Measurements from ENCODE around the gene PPP2R1B.
A peak's percentile ranks its signal among the peaks of the same experiment; 100 is the strongest.

The PPP2R1B gene

DNA sequence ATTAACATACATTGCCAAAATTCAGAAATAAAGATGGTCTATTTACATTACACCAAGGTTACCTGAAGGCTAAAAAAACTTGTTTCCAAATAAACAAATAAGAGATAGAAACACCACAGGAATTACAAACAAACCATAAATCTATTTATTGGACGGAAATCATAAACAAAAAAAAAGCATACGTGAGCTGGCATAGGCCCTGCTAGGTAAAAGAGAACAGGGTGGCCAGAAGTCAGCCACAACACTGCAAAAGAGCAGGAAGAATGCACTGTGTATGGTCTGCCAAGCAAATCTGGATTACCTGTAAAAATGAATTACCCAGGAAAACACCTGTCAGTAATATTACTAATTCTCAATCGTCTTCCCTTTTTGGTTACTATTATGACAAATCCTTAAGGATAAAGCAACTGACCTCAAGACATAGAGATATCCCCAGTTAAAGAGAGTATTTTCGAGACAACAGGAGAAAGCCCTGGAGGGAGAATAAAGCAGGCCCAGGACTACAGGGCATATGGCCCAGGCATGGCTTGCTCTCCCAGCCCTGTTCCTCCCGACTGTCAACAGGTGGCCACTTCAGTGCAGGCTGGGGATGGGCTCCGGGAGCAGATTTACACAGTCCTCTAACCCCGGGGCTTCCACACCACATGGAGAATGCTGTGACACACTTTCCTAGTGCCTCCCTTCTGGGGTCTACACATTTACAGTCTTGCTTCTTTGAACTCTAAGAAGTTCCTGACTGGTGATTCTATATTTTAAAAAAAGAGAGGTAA is 18.0 kb downstream of the PPP2R1B start:
- DNase-seq (ENCODE audit: low spot score): no peak

DNA sequence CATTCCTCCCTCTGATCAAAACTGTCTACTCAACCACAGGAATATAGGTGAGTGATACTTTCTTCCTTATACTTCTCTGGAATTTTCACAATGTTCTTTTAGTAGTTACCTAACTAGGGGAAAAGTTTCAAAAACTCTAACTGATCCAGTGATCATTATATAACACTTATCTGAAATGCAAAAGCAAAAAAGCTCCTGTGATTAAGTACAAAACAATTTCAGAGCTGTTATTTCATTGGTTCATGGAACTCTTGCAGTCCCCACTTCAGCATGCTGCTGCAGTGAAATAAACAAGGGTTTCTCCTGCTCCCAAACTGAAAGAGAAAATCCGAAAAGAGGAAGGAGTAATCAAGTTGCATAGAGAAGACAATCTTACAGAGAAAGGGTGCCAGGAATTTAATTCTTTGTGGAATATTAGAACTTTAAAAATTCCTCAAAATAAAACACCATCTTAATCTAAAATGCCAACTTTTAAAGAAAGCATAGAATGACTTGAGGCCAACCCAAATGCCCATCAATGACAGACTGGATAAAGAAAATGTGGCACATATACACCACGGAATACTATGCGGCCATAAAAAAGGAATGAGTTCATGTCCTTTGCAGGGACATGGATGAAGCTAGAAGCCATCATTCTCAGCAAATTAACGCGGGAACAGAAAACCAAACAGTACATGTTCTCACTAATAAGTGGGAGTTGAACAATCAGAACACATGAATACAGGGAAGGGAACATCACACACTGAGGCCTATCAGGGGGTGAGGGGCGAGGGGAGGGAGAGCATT is 20.3 kb downstream of the PPP2R1B start:
- no peak for DNase-seq (ENCODE audit: low spot score)

DNA sequence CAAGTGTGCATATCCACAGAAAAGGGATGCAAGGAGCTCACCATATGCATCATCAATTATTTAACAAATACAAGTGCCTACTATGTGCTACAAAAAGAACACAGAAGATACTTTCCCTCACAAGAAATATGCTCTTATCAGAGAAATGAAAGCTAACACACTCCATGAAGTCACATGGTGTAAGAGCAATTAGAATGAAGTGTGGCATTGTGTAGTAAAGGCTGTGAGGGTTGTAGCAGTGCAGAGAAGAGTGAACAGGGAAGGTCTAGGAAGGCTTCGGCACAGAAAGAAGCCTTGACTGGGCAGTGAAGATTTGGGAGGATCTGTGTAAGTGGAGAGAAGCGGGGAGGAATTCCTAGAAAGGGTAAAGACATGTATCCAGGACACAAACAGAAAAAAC is 22.5 kb downstream of the PPP2R1B start:
- no peak for DNase-seq (ENCODE audit: low spot score)

DNA sequence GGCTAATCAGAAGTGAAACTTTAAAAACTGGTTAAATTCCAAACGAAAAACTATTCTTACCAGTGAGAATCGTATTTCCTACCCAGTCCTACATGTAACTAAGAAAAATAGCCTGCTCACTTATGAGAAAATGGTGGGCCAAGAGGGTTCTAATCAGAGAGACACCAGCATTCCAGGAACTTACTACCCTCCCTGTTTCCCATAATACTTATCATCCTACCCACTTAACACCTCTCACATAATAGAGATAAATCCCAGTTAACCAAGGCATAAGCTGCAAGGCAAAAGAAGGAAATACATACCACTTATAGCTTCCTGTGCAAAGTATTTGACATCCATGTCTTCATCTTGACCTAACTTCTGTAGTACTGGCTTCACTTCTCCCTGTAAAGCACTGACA is 24.4 kb downstream of the PPP2R1B start:
- no peak for DNase-seq (ENCODE audit: low spot score)

DNA sequence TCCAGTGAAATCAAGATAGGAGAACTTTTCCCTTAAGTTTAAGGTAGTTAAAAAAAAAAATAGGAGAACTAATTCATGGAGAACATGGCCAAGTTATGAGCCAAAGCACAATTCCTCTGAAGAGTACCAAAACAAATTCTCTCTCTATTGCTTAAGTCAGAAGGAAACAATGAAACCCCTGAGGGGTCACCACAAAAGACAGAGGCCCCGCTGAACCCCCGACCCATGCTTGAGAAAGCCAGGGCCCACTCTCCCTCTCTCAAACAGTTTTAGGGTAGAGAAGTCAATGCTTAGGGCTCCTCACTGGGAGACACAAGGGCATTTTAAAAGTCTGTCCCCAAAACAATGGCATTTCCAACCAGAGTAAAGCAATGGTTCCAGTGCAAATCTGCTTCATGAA is 26.9 kb downstream of the PPP2R1B start:
- no peak for DNase-seq (ENCODE audit: low spot score)

DNA sequence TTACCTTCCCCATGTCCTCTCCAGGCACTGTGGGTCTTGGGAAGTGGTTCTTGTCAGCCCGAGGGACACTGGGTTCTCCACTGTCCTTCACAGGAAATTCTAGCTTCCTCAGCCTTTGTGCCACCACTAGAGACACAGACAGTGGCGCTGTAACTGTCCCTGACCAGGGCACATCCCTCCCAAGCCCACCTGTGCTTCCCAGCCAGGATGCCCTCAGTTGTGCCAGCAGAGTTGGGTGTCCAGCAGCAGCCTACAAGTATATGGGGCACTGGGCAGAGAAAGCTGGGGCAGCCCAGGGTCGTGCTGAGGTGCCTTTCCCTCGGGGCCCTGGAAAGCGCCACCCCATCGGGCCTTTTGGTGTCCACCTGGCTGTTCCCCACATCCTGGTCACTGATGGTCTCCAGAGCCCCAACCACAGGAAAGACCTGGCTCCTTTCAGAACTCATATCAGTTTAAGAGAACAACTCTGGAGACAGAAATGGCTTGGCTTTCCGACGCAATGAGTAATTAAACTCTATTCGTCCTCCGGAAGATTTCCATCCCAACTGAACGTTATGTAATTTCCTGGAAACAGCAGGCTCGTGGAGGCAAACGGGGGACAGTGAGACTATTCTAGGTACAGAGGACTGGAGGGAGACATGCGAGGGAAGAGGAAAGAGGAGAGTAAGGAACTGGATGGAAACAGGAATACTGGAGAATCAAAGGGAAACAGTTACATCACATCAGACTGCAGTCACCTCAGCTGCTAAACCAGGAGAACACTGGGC is 28.6 kb downstream of the PPP2R1B start:
- DNase-seq (ENCODE audit: low spot score): no peak

DNA sequence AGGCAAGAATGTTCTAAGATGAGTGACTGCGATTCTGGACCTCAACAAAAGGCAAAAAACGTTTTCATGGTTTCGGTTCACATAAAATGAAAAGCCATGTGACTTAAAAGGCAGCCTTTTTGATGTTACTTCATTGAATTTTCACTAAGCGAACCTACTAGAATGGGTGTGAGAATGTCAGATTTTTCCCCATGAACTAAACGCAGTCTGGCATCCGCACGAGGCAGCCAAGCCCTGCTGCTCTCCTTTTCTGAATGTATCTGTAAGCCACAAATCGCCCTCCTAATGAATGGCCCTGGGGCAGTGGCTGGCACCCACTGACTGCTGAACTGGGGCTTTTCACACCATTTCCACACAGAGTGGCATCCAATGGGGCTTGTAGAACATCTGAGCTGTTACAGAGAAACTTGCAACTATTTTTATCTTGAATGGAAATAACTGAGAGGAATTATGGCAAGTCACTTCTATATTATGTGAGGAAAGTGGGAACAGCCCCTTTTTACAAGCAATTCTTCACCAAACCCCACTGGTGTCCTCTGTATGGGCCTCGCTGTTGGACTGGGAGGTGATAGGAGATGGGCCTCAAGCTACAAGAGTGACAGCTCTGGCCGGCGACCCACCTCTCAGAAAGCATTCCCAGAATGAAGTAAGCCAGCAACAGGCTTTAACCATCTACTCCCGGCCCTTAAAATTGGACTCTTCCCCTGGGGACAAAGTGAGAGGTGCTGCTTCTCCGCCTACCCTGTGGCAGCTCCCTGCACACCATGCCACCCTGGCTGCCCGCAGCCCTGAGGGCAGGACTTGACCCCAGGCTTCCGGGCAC is 29.4 kb downstream of the PPP2R1B start:
- DNase-seq (ENCODE audit: low spot score): no peak

DNA sequence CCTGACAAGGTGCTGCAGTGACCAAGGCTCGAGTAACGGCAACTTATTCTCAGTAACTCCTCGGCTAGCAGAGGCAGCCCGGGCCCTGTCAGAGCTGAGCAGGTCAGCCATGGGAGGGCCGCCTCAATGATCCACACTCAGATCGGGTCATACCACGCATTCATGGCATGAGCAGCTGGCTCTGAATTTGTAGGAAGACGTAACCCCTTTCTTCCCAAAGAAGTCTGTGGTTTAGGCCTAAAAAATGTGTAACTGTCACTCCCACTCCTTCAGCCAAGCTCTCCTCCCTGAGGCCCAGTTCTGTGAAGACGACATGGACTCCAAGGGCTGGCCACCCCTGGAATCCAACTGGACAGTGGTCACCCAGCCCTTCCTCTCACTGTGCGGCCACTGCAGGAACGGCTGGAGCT is 30.0 kb downstream of the PPP2R1B start:
- no peak for DNase-seq (ENCODE audit: low spot score)

DNA sequence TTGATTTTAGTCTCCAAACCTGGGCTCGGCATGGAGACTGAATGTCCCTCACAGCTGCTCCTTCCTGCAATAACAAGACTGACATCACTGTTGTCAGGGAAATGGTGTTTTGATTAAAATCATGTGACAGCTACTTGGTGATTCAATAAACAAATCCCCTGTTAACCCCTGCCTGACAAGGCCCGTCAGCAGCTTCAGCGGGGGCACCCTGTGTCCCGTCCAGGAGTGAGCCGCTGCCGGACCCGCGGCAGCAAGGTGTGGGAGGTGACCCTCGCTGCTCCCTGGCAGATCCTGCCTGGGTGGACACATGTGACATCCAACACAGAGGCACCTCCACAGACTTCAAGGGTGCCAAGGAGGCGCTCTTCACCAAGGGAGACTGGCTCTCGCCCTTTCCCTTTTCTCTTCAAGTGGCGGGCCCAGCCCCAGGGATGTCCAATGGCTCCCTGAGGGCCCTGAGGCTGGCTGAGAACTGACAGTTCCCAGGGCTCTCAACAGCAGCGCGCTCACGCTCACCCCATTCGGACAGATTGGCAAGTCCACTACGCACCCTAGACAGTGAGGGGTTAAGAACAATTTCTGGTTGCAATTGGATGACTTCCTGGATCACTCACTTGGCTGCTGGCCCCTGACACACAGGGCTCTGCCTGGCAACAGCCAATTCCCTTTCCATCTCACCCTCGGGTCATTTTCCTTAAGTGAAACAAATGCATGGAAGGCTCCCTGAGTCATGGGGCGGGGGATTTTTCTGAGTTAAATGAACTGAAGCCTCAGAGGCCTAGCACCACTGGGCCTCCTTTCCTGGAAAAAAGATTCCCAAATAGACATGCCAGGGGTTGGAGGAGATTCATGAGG is 30.7 kb downstream of the PPP2R1B start:
- DNase-seq (ENCODE audit: low spot score): peak; percentile 3

DNA sequence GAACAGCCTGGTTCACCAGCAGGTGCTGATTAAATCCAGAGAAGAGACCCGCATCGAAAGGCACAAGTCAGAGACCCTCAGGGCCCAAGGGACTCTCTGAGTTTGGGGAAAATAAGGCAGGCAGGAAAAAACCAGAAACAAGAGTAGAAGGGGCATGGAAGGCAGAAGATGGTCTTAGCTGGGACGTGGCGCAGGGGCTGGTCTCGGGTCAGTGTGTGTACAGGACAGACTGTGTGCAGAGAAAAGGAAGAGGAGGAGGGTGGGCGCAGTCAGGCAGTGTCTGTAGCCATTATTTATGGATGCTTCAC is 31.3 kb downstream of the PPP2R1B start:
- no peak for DNase-seq (ENCODE audit: low spot score)

DNA sequence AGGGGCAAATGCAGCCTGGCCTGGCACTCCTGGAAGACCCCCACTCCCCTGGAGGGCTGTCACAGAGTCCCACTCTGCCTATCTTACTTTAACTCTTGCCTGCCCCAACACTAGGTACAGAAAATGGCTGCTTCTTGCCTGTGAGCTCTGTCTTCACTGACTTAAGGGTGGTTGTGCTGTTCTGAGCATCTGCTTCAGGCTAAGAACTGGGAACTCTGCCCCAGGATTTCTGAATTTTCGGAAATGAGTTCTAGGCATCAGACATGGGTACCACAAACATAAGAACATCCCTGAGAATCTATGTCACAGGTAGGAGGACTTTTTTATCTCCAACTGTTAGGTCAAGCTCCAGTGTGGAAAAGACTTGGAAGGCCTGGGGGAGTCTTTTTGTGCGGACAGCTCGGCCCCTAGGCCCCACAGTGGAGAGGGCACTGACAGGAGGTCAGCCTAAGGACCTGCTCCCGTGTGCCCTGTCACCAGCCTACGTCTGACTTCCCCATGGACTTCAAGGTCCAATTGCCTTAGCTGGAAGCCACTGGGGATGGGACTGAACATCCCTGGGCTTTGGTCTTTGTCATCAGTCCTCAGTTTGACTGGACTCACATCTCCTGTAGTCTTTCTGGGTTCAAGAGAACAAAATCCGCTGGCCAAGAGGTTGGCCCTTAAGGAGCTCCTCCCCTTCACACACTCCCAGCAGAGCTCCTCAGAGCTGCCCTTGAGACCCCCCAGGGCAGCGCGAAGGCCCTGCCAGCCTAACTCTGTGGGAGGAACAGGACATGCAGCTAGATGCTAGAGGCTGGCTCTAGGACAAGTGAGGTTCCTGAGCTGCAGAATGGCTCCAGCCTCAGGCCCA is 31.9 kb downstream of the PPP2R1B start:
- no peak for DNase-seq (ENCODE audit: low spot score)

DNA sequence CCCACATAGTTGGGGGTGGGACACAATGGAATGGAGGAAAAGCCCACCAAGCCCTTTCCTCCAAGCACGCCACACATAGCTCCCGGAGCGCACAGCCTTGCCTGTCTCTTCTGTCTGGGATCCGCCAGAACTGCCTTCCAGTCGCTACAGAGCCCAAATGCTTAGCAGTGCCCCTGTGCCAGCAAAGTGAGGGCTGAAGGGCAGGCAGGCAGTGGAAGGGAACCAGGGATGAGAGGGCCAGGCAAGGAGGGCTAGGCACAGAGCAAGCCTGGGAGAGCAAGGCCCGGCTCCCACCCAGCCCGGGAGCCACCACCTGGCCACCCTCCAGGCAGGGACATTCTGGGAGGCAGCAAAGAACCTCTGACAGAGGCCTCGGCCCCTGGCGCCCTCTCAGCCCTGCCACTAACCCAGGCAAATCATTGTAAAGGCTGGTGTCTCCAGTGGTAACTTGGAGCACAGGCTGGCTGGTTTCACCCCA is 32.5 kb downstream of the PPP2R1B start:
- DNase-seq (ENCODE audit: low spot score): no peak

DNA sequence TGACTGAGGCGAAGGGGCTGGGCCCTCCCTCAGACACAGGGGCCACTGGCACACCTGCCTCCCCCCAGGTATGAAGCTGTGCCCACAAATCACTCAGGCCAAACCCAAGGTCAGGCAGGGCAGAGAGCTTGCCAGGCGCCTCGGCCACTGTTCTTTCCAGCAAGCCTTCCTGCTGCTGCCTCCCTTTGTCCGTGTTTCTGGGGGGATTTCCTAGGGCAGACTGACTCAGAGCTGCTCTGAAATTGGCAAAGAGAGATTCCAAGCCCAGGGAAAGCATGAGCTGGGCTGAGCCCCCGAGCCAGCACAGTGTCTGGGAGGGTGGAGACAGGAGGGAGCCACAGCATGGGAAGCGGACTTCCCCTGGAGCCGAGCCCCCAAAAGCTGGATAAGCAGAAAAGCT is 33.2 kb downstream of the PPP2R1B start:
- DNase-seq (ENCODE audit: low spot score): no peak

DNA sequence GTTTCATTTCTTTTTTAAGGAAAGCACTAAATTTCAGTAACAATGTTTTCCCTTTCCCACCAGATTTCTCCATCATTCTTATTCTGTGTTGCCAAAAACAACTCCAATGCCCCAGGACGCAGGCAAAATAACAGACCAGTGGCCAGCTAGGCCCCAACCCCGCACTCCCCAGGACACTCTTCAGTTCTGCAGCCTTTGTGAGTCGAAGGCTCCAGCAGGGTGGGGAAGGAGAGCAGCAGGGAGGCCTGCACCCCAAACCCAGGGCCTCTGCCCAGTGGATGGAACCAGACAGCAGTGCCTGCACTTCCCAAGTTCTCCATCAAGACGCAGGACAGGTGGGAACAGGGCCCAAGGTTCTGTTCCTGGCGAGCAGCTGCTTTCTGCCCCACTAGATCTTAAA is 34.4 kb downstream of the PPP2R1B start:
- DNase-seq (ENCODE audit: low spot score): no peak

DNA sequence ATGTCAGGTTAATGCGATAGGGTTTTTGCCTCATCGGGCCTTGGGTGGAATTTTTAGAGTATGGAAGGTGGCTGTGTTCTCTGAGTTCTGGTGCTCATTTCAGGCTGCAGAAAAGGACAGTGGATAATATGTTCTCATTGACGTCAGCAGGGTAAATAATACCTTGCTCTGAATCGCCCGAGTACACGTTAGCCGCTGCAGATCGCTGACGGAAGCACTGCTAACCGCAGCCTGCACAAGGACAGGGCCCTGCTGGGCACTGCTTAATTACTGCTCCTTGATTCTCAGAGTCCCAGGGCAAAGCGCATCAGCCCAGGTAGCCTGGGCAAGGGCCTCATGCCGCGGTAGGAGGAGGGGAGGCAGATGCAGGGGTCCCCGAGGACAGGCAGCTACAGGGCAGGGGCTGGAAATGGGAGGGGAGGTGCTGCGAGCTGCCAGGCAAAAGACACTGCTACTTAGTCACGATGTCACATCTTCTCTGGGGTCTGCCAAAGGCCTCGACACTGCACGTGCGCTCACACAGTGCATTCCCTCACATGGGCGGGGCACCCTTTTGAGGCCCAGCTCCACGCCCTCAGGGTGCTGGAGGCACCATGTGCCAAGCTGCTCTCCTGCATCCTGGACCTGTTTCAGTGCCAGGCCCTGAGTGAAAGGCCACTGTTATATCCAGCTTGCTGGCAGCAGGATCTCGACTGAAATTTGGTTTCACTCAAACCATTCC is 35.2 kb downstream of the PPP2R1B start:
- DNase-seq (ENCODE audit: low spot score): peak; percentile 9

DNA sequence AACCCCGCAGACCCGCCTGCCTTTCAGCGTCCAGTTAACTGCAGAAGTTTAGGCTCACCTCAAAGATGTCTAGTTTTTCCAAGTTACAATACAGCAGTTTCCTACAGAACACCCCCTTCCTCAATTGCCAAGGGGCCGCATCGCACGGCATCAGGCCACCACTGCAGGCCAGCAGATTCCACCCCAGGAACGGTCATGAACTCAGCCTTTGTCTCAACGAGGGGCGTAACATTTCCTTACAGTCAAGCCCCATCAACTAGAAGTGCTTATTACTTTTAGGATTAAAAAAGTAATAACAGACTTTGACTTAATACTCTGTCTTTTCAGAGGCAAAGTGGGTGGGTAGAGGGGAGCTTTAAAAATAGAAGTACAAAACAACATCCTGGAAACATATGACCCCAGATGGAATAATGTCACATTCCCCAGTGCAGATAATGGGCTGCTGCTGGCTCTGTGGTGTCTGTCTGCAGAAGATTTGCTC is 36.3 kb downstream of the PPP2R1B start:
- no peak for DNase-seq (ENCODE audit: low spot score)

DNA sequence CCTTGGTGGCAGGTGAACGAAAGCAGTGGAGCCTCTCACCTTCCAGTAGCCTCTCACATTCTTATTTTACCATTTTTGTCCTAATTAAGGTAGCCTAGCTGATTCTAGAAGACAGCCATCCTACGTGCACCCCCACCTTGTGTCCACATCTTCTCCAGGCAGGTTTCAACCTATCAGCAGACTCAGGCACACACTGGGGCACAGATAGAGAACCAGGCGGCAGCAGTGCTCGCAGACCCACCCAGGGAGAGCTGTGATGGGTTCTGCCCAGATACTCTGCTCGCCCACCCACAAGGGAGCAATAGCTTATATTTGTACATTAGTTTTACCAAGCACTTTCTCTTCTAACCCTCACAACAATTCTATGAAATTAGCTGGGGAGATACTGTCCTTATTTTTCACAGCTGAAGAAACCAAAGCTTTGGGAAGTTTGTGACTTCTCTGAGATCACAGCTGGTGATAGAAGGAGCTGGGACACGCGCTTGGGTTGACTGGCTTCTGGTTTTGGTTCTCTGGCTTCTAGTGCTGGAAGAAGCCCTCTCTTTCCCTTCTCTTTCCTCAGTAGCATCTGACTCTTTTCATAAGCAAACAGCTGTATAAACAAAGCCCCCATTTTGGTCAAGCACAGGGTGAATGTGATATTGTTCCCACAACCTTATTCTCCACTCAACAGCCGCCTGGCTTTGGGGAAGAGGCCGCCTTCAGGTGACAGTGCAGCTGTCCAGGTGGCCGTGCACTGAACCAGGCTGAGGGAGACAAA is 36.9 kb downstream of the PPP2R1B start:
- no peak for DNase-seq (ENCODE audit: low spot score)

DNA sequence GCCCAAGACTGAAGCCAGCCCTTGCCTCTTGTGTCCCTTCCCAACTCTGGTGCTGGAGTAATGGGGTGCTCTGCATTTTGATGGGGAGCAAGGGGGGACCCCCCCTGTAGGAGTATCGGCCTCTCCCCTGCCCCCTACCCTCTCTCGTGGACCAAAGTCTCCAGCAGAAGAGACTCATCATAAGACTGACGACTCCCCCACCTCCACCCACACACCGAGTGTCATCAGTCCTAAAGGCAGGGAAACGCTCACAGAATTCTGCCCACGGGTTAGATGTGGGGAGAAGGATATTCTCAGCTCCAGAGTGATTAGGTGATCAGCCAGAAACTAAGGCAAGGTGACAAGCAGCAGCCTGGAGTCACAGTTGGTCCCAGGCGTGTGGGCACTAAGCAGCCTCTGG is 38.8 kb downstream of the PPP2R1B start:
- no peak for DNase-seq (ENCODE audit: low spot score)

Measured in LoVo (cell line).